Measurements from ENCODE around the gene LARP6.

The LARP6 gene

DNA sequence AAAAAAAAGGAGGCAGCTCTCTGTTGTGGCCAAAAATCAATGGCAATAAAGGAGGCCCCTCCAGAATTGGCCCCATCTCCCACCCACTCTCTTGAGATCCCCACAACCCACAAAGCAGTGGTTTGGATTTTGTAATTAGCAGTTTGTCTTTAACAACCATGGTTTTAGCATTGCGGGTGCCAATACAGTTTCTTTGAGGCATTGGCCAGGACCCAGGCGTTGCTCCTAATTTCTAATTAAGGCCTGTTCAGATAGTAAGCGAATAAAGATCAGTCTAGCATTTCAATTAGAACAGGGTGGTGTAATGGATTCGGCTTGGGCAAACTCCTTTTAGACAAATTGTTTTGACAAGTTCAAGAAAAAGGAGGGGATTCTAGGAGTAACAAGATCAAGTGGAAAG is 67.0 kb downstream of the LARP6 start:
- TF ChIP-seq, protein P1, sequence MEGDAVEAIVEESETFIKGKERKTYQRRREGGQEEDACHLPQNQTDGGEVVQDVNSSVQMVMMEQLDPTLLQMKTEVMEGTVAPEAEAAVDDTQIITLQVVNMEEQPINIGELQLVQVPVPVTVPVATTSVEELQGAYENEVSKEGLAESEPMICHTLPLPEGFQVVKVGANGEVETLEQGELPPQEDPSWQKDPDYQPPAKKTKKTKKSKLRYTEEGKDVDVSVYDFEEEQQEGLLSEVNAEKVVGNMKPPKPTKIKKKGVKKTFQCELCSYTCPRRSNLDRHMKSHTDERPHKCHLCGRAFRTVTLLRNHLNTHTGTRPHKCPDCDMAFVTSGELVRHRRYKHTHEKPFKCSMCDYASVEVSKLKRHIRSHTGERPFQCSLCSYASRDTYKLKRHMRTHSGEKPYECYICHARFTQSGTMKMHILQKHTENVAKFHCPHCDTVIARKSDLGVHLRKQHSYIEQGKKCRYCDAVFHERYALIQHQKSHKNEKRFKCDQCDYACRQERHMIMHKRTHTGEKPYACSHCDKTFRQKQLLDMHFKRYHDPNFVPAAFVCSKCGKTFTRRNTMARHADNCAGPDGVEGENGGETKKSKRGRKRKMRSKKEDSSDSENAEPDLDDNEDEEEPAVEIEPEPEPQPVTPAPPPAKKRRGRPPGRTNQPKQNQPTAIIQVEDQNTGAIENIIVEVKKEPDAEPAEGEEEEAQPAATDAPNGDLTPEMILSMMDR (IDR thresholded peaks at IDR 0.05): no peak
- Histone ChIP-seq H3K4me1 (ENCODE audit: control insufficient read depth in 1 of 2, insufficient read depth in 1 of 2, low read depth in 1 of 2, low read length in 1 of 2) (no peaks in the 10 kb centered on the region), H3K4me3 (ENCODE audit: low read depth in 1 of 2, low read length in 1 of 2) (no peak overlapping the region), H3K9me3 (no peaks in the 10 kb centered on the region), H3K27me3 (peaks cover 21% of the 10 kb centered on the region), H3K27ac (no peak overlapping the region), H3K36me3 (no peaks in the 10 kb centered on the region)

DNA sequence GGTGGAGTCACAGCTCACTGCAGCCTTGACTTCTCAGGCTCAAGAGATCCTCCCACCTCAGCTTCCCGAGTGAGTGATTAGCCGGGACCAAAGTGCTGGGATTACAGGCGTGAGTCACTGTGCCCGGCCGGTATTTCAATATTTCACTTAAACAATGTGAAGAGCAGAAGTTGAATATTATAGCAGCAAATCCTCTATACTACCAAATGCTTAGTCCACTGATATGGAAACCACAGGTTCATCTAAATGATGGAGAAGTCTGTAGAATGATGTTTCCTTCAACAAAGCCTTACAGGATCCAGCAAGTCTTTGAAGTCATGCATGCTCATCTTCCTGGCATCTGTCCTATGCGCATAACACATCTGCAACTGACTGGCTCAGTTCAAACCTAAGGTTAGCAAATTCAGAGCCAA is 70.3 kb downstream of the LARP6 start:
- no peaks in the 10 kb centered on the region for H3K4me1 ChIP-seq (ENCODE audit: control insufficient read depth in 1 of 2, insufficient read depth in 1 of 2, low read depth in 1 of 2, low read length in 1 of 2)
- no peak overlapping the region for H3K27ac ChIP-seq
- no peak overlapping the region for H3K4me3 ChIP-seq (ENCODE audit: low read depth in 1 of 2, low read length in 1 of 2)
- no peaks in the 10 kb centered on the region for H3K36me3 ChIP-seq
- peaks cover 26% of the 10 kb centered on the region for H3K27me3 ChIP-seq
- TF ChIP-seq, protein P1 (IDR thresholded peaks at IDR 0.05): no peak
- H3K9me3 ChIP-seq: no peaks in the 10 kb centered on the region

DNA sequence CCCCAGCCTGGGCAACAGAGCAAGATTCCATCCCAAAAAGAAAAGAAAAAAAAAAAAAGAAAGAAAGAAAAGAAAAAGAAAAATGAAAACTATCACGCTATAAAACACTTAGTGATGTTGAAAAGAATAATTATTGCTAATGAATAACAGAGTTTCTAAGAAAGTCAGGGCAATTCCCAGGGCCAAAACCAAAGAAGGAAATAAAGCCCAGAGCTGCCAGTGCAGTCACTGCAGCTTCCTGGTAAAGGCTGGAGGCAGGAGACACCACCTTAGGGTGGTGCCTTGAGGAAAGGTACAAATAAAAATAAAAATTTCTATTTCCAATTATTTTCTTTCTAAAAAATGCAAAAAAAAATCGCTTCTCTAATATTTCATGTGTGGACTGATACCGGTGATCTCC is 70.9 kb downstream of the LARP6 start:
- Histone ChIP-seq H3K36me3 (no peaks in the 10 kb centered on the region), H3K27ac (no peak overlapping the region), H3K4me3 (ENCODE audit: low read depth in 1 of 2, low read length in 1 of 2) (no peak overlapping the region), H3K9me3 (no peaks in the 10 kb centered on the region), H3K4me1 (ENCODE audit: control insufficient read depth in 1 of 2, insufficient read depth in 1 of 2, low read depth in 1 of 2, low read length in 1 of 2) (no peaks in the 10 kb centered on the region), H3K27me3 (peaks cover 26% of the 10 kb centered on the region)
- TF ChIP-seq, protein P1 (IDR thresholded peaks at IDR 0.05): no peak

DNA sequence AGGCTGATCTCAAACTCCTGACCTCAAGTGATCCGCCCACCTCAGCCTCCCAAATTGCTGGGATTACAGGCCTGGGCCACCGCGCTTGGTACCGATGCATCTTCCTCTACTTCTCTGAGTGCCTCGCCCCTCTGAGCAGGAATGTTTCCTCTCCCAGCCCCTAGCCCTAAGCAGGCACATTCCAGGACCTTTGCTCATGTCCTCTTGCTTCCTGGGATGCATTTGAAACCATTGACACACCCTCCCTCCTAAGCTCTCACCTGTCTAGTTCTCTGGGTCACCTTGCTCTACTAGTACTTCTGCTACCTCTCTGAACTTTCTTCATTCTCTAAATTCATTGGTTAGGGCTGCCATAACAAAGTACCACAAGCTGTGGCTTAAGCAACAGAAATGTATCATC is 72.7 kb downstream of the LARP6 start:
- Histone ChIP-seq H3K4me1 (ENCODE audit: control insufficient read depth in 1 of 2, insufficient read depth in 1 of 2, low read depth in 1 of 2, low read length in 1 of 2) (no peaks in the 10 kb centered on the region), H3K4me3 (ENCODE audit: low read depth in 1 of 2, low read length in 1 of 2) (no peak overlapping the region), H3K9me3 (no peaks in the 10 kb centered on the region), H3K36me3 (no peaks in the 10 kb centered on the region), H3K27me3 (peaks cover 26% of the 10 kb centered on the region), H3K27ac (no peak overlapping the region)
- TF ChIP-seq, protein P1 (IDR thresholded peaks at IDR 0.05): no peak

Measured in neutrophil (primary cell).